Skin epidermis (tissue), 12 donors: ENCODE data around the gene MYO5A.
"Not testable (repeated sequence)": the region's sequence is repeated elsewhere in the genome, so short reads cannot be mapped to it uniquely, and the experiment has no call there.

ENCODE experiments used
- H3K27ac ChIP-seq, 21 experiments: fragments of 200-600 bp; sonication (generic) in 11 of 21; one replicate each; pipeline ENCODE4 v1.5.0; 2020; ENCODE audit warnings: mild to moderate bottlenecking in 3 of 21, inconsistent platforms in 2 of 21, moderate library complexity in 2 of 21
- H3K4me3 ChIP-seq, 7 experiments: fragments of 200-600 bp; sonication (generic) in 2 of 7; one replicate each; pipeline ENCODE4 v1.5.0; 2020; ENCODE audit warnings: inconsistent platforms in 2 of 7, mild to moderate bottlenecking in 2 of 7, moderate library complexity in 1 of 7

MYO5A gene

GRCh38 chr15:52551186-52551585 lies 22.5 kb upstream of the MYO5A start:
- H3K27ac ChIP-seq = peak overlapping the region in 1 of 21 experiments; percentile 10
- H3K4me3 ChIP-seq = not testable (repeated sequence)

GRCh38 chr15:52546031-52546751 lies 17.5 kb upstream of the MYO5A start:
- no peak overlapping the region for H3K27ac ChIP-seq

GRCh38 chr15:52540374-52541012 lies 11.8 kb upstream of the MYO5A start:
- no peak overlapping the region for H3K4me3 ChIP-seq
- no peak overlapping the region for H3K27ac ChIP-seq

More at GRCh38 chr15:52546031-52546751, 17.5 kb upstream of the MYO5A start:
- no peak overlapping the region for H3K4me3 ChIP-seq

- H3K27ac ChIP-seq = no peak overlapping the region
- no peak overlapping the region for H3K4me3 ChIP-seq
Observed at GRCh38 chr15:52537459-52537858, 8.8 kb upstream of the MYO5A start.

- H3K27ac ChIP-seq = no peak overlapping the region
- H3K4me3 ChIP-seq = no peak overlapping the region
Observed at GRCh38 chr15:52532427-52532826, 3.7 kb upstream of the MYO5A start.

GRCh38 chr15:52529940-52530339 lies 1.3 kb upstream of the MYO5A start:
- H3K27ac ChIP-seq = peak overlapping the region in 5 of 21 experiments; percentile 80 to 91 (median 84)
- peak overlapping the region in 4 of 7 experiments; percentile 62 to 87 (median 77) for H3K4me3 ChIP-seq

- H3K27ac ChIP-seq = peak overlapping the region in 20 of 21 experiments; percentile 65 to 96 (median 88)
- H3K4me3 ChIP-seq = peak overlapping the region; percentile 62 to 94 (median 86)
Observed at GRCh38 chr15:52529341-52529924, 753 bp upstream of the MYO5A start.

GRCh38 chr15:52527911-52528563 lies 643 bp downstream of the MYO5A start:
- H3K4me3 ChIP-seq = peak overlapping the region; percentile 62 to 94 (median 86)
- peak overlapping the region; percentile 74 to 96 (median 89) for H3K27ac ChIP-seq

- H3K4me3 ChIP-seq = peak overlapping the region; percentile 62 to 94 (median 86)
- peak overlapping the region in 8 of 21 experiments; percentile 3 to 95 (median 92) for H3K27ac ChIP-seq
Observed at GRCh38 chr15:52527196-52527910, 1.3 kb downstream of the MYO5A start.

- no peak overlapping the region for H3K4me3 ChIP-seq
- peak overlapping the region in 9 of 21 experiments; percentile 7 to 65 (median 39) for H3K27ac ChIP-seq
Observed at GRCh38 chr15:52524223-52525136, 4.2 kb downstream of the MYO5A start.

- Histone ChIP-seq H3K4me3 (no peak overlapping the region), H3K27ac (peak overlapping the region in 12 of 21 experiments; percentile 5 to 72 (median 35))
Observed at GRCh38 chr15:52523647-52524046, 5.0 kb downstream of the MYO5A start.

GRCh38 chr15:52523192-52523591 lies 5.5 kb downstream of the MYO5A start:
- peak overlapping the region in 14 of 21 experiments; percentile 5 to 72 (median 34) for H3K27ac ChIP-seq
- no peak overlapping the region for H3K4me3 ChIP-seq

GRCh38 chr15:52521682-52522081 lies 7.0 kb downstream of the MYO5A start:
- peak overlapping the region in 2 of 21 experiments; percentile 28 to 39 for H3K27ac ChIP-seq
- H3K4me3 ChIP-seq = no peak overlapping the region

GRCh38 chr15:52520421-52520820 lies 8.3 kb downstream of the MYO5A start:
- H3K27ac ChIP-seq = no peak overlapping the region
- no peak overlapping the region for H3K4me3 ChIP-seq

GRCh38 chr15:52518487-52519371 lies 10.0 kb downstream of the MYO5A start:
- H3K27ac ChIP-seq = no peak overlapping the region
- no peak overlapping the region for H3K4me3 ChIP-seq

- no peak overlapping the region for H3K4me3 ChIP-seq
- H3K27ac ChIP-seq = no peak overlapping the region
Observed at GRCh38 chr15:52517014-52517413, 11.7 kb downstream of the MYO5A start.

GRCh38 chr15:52515343-52515742 lies 13.3 kb downstream of the MYO5A start:
- H3K27ac ChIP-seq = no peak overlapping the region
- H3K4me3 ChIP-seq = no peak overlapping the region
